HG02885 (cell line): Measurements from ENCODE around the gene IL17RD.

Source experiments
- ATAC-seq: cut with Tn5 transposase; IDR thresholded peaks from one replicate; pipeline ENCODE4 v1.9.1; 2021; ENCODE audit warnings: mild to moderate bottlenecking; ENCODE audit not compliant: unreplicated experiment, poor library complexity

The IL17RD gene

GRCh38 chr3:57160076-57160764, 4.9 kb downstream of the IL17RD start:
- ATAC-seq, result no peak

- no peak for ATAC-seq
Observed at GRCh38 chr3:57158813-57159738, 6.1 kb downstream of the IL17RD start.

- no peak for ATAC-seq
Observed at GRCh38 chr3:57158325-57158724, 6.8 kb downstream of the IL17RD start.

GRCh38 chr3:57157545-57157944, 7.6 kb downstream of the IL17RD start:
- no peak for ATAC-seq

GRCh38 chr3:57155310-57155643, 9.9 kb downstream of the IL17RD start:
- no peak for ATAC-seq

- no peak for ATAC-seq
Observed at GRCh38 chr3:57154470-57155309, 10.5 kb downstream of the IL17RD start.

GRCh38 chr3:57152151-57153143, 12.7 kb downstream of the IL17RD start:
- no peak for ATAC-seq

GRCh38 chr3:57151749-57152148, 13.4 kb downstream of the IL17RD start:
- no peak for ATAC-seq

GRCh38 chr3:57151021-57151449, 14.1 kb downstream of the IL17RD start:
- no peak for ATAC-seq

GRCh38 chr3:57150113-57150581, 15.0 kb downstream of the IL17RD start:
- no peak for ATAC-seq

GRCh38 chr3:57147071-57147470, 18.1 kb downstream of the IL17RD start:
- ATAC-seq, result no peak

GRCh38 chr3:57145852-57146251, 19.3 kb downstream of the IL17RD start:
- no peak for ATAC-seq

- no peak for ATAC-seq
Observed at GRCh38 chr3:57144952-57145351, 20.2 kb downstream of the IL17RD start.

GRCh38 chr3:57143886-57144459, 21.2 kb downstream of the IL17RD start:
- no peak for ATAC-seq

GRCh38 chr3:57142411-57142723, 22.8 kb downstream of the IL17RD start:
- ATAC-seq, result no peak

- no peak for ATAC-seq
Observed at GRCh38 chr3:57141719-57142410, 23.3 kb downstream of the IL17RD start.

- no peak for ATAC-seq
Observed at GRCh38 chr3:57140894-57141293, 24.3 kb downstream of the IL17RD start.

- ATAC-seq, result no peak
Observed at GRCh38 chr3:57135964-57136719, 29.0 kb downstream of the IL17RD start.
